Measurements from ENCODE around the gene TCEAL7.

Gene TCEAL7

DNA sequence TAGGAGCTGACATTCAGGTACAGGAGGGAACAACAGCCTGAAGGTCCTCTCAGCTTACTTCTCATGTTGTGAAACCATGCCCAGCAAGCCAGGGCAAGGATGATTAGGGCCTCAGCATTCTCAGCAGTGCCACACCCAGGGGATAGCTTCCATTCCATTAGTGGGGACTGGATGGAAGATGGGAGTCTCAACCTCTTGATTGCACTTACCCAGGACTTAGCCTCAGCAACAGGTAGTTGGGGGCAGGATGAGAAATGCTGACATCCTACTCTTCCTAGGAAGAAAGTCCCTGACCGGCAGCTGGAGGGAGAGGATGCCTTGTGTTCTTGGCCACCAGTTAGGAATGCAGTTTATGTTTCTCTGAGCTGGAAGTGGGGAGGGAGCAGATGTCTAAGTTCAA is 37.5 kb downstream of the TCEAL7 start:
- no peak for DNase-seq (ENCODE audit: low read depth)

DNA sequence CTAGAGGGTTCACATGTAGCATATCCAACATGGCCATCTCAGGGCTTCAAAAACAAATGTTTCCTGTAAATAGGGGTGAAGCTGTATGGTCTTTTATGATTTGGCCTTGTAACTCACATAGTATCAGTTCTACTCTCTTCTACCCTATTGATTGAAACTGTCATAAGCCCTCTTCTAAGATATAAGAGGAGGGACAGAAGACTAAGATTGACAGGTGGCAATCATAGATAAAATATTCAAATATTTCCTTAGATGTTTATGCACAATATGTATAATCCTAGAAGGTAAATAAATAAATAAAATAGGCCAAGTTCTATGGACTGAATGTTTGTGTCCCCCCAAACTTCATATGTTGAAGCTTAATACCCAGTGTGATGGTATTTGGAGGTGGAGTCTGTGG is 39.4 kb downstream of the TCEAL7 start:
- DNase-seq (ENCODE audit: low read depth) = no peak

DNA sequence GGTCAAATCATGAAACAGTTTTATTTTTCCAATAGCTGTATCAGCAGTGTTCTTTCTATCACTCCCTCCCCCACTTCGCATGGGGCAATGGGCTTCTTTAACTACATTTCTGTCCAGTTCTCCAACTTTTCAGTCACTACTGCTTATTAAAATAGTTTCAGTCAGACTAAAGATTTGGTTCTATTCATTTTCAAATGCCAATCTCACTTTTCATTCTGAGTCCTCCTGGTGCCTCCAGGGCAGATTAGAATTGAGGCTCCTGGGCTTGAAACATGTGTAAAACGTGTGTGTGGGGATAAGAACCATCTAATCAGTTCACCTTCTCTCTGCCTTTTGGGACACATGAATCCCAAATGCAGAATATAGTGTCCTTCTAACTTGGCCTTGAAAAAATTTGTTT is 42.8 kb downstream of the TCEAL7 start:
- no peak for DNase-seq (ENCODE audit: low read depth)

DNA sequence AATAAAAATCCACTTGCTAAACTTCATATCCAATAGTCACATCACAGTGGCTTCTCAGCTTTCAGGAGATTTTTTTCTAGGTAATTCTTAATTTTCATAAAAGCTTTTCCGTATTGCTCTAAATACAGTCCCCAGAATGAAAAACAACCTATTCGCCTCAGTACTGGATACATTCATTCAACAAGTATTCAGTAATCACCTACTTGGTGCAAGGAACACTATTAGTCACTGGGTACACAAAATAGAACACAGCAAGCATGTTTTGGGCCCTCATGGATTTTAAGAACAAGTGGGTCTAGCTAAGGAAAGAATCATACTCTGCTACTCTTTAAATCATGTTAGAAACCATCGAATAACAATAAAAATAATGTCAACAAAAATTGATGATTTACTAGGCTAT is 43.5 kb downstream of the TCEAL7 start:
- no peak for DNase-seq (ENCODE audit: low read depth)

DNA sequence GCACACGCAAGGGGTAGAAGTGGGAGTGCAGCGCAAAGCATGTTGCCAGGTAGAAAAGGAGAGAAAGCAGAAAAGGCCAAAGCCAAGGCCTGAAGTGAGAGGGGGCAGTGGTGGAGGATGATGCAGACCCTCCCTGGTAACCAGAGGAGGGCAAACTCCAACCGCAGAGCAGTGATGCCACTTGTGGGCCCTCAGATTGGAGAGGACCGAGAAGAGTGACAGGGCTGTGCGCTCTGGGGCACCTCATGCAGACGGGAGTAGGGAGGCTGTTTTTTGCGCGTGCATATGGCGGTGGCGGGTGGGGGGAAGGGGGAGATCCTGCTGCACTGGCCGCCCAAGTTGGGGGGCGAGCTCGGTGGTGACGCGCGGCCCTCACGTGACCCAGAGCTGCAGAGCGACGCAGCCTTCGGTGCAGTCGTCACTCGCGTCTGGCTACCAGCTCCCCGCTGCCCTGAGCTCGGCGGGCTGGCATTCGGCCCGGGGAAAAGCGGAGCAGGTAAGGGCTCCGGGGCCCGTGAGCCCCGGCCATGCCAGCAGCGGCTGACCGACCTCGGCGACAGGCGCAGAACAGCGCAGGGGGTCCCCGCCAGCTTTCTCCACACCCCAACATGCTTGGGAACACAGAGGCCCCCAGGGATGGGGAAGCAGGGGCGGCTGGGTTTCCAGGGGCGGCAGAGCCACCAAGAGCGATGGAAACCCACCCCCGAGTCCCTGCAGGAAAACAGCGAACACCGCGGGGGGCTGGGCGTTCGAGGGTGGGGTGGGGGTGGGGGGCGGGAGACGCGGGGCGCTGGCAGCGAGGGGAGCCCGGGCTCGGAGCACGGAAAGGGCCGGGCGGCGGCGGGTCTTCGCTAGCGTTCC is 46.3 kb downstream of the TCEAL7 start, which contains the start of gene BEX3:
Gene BEX3 (plus strand): TSS at position 421 of the 861 bp plus-strand sequence. CDS start 984 bp downstream, outside the sequence.
- DNase-seq (ENCODE audit: low read depth) = peak; percentile 7

DNA sequence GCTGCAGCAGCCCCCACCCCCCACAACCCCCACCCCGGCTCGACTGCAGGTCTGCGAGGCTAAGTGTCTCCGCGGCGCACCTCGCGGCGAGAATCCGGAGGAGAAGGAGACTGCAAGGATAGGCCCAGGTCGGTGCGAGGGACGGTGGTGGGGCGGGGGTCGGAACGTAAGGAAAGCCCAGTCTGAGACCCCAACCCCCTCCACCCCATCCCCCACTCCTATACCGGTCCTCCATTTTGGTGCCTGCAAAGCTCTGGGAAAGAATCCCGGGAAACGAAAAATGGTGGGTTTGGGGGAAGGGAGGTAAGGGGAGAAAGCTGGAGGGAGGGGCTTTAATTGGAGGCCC is 46.9 kb downstream of the TCEAL7 start:
- no peak for DNase-seq (ENCODE audit: low read depth)

DNA sequence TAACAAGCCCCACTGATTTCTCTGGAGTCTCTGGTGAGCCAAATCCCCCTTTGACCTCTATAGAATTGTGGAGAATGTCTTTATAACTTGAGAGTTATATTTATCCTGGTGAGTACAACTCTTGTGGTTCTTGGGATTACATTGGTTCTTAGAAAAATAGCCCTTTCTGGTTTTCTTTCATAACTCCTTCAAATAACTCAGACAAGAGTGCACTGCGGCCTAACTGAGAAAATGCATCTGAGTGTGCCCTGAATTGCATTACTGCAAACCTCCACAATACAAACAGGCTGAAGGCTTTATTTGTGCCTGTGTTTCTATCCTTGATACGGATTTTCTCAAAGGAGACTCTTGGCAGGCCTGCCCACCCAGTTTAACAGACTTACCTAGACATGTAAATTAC is 49.0 kb downstream of the TCEAL7 start:
- DNase-seq (ENCODE audit: low read depth) = no peak

All from stimulated activated CD8-positive, alpha-beta memory T cell treated with anti-CD3 and anti-CD28 coated beads, Interleukin-4, amount 100 ng/mL, for 24 hours (primary cell).